GM12801 (cell line): Measurements from ENCODE around the gene ZNF69.

Experiments
- TF ChIP-seq, protein P1 (sequence below): IDR thresholded peaks from one replicate; pipeline ENCODE4 v1.5.1; 2011; ENCODE audit warnings: control low read depth; ENCODE audit not compliant: insufficient read length; ENCODE audit errors: extremely low read depth

The ZNF69 gene

DNA sequence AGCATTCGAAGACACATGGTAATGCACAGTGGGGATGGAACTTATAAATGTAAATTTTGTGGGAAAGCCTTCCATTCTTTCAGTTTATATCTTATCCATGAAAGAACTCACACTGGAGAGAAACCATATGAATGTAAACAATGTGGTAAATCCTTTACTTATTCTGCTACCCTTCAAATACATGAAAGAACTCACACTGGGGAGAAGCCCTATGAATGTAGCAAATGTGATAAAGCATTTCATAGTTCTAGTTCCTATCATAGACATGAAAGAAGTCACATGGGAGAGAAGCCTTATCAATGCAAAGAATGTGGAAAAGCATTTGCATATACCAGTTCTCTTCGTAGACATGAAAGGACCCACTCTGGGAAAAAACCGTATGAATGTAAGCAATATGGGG is 61.1 kb downstream of the ZNF69 start:
- TF ChIP-seq, protein P1, sequence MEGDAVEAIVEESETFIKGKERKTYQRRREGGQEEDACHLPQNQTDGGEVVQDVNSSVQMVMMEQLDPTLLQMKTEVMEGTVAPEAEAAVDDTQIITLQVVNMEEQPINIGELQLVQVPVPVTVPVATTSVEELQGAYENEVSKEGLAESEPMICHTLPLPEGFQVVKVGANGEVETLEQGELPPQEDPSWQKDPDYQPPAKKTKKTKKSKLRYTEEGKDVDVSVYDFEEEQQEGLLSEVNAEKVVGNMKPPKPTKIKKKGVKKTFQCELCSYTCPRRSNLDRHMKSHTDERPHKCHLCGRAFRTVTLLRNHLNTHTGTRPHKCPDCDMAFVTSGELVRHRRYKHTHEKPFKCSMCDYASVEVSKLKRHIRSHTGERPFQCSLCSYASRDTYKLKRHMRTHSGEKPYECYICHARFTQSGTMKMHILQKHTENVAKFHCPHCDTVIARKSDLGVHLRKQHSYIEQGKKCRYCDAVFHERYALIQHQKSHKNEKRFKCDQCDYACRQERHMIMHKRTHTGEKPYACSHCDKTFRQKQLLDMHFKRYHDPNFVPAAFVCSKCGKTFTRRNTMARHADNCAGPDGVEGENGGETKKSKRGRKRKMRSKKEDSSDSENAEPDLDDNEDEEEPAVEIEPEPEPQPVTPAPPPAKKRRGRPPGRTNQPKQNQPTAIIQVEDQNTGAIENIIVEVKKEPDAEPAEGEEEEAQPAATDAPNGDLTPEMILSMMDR: no peak

DNA sequence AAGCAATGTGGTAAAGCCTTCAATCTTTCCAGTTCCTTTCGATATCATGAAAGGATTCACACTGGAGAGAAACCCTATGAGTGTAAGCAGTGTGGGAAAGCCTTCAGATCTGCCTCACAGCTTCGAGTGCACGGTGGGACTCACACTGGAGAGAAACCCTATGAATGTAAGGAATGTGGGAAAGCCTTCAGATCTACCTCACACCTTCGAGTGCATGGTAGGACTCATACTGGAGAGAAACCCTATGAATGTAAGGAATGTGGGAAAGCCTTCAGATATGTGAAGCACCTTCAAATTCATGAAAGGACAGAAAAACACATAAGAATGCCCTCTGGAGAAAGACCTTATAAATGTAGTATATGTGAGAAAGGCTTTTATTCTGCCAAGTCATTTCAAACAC is 61.6 kb downstream of the ZNF69 start:
- TF ChIP-seq, protein P1: no peak

DNA sequence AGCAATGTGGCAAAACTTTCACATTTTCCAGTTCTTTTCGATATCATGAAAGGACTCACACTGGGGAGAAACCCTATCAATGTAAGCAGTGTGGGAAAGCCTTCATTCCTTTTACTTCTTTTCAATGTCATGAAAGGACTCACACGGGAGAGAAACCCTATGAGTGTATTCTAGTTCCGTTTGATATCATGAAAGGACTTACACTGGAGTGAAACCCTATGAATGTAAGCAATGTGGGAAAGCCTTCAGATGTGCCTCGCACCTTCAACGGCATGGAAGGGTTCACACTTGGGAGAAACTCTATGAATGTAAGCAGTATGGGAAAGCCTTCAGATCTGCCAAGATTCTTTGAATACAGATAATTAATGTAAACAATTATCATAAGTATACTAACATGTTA is 62.7 kb downstream of the ZNF69 start:
- TF ChIP-seq, protein P1: no peak
